CD4-positive, alpha-beta T cell treated with Interleukin-6 for 4 hours (primary cell): Measurements from ENCODE around the gene CHPT1.
A peak's percentile ranks its signal among the peaks of the same experiment; 100 is the strongest.

Source experiments
- DNase-seq: peaks from one replicate; pipeline ENCODE4 v3.0.0-alpha.2; 2020; ENCODE audit warnings: mixed read lengths

The CHPT1 gene

DNA sequence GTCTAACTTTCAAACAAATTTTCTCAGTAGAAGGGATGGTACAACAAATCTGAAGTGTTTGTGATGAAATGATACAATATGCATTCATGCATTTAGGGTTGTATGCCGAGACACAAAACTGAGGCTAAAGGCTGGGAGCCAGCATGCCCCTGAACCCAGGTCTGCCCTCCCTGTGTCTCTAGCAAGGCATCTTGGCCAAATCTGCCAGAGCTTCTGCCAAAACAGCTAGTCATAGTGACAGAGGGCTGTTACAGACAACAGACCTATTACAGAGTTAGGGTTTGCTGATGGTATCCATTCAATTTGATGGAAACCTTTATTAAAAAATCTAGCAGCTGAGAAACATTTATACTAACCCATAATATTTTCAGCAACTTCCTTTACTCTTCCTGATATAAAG lies 11.3 kb upstream of the CHPT1 start:
- no peak for DNase-seq

- no peak for DNase-seq
Measured at GRCh38 chr12:101690544-101691098, 6.8 kb upstream of the CHPT1 start.

GRCh38 chr12:101691503-101692096 lies 5.8 kb upstream of the CHPT1 start:
- DNase-seq: no peak

DNA sequence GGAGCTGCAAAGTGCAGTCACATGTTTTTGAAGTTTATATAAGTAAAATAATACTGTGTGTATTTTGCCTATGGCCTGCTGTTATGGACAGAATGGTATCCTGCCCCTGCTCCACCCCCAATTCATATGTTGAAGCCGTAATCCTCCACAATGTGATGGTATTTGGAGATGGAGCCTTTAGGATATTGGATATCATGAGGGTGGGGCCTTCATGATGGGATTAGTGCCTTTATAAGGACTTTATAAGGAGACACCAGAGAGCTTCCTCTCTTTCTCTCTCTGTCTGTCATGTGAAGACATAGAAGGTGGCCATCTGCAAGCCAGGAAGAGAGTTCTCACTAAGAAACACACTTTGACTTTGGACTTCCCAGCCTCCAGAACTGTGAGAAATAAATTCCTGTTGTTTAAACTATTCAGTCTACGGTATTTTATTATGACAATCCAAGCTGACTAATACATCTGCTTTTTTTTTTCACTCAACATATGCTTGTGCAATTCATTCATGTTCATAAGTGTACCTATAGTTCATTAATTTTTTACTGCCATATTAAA lies 3.1 kb upstream of the CHPT1 start:
- DNase-seq: no peak

GRCh38 chr12:101694986-101695385 lies 2.5 kb upstream of the CHPT1 start:
- DNase-seq: no peak

DNA sequence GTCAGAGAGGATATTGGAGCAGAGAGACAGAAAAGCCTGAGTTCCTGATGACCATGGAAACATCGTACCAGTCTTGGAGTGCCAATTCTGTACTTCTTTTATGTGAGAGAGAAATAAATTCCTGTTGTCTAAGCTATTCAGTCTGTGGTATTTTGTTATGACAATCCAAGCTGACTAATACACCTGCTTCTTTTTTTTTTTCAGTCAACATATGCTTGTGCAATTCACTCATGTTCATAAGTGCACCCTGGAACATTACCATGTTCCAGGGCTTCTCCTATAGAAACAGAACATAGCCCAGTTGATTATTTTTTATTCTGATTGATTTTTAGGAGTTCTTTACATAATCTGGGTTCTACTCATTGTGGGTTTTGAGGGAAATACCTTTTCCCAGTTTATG lies 1.7 kb upstream of the CHPT1 start:
- DNase-seq: no peak

- no peak for DNase-seq
Measured at GRCh38 chr12:101696251-101697196, 916 bp upstream of the CHPT1 start.

GRCh38 chr12:101697930-101698799 lies 725 bp downstream of the CHPT1 start:
- DNase-seq: peak; percentile 27

DNA sequence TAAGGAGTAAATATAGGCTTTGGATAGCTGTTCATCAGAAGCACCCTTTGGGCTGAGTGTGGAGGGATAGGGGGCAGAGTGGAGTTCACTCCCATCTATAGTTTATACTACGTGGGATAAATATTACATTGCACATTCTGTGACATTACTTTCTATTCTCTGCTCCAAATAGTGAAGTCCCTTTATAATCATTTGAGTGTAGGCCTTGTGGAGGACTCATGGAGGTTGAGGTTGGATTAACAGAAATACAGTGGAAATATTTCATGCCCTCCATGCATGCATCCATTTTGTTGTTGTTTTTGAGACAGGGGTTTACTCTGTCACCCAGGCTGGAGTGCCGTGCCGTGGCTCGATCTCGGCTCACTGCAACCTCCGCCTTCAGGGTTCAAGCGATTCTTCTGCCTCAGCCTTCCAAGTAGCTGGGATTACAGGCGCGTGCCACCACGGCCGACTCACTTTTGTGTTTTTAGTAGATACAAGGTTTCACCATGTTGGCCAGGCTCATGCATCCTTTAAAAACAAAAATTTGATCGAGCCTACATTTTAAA lies 1.4 kb downstream of the CHPT1 start:
- DNase-seq: peak; percentile 4

- DNase-seq: no peak
Measured at GRCh38 chr12:101700299-101700820, 2.9 kb downstream of the CHPT1 start.

- DNase-seq: no peak
Measured at GRCh38 chr12:101703487-101703886, 6.0 kb downstream of the CHPT1 start.

- no peak for DNase-seq
Measured at GRCh38 chr12:101706403-101706802, 9.0 kb downstream of the CHPT1 start.

- DNase-seq: no peak
Measured at GRCh38 chr12:101707131-101707782, 9.8 kb downstream of the CHPT1 start.

- no peak for DNase-seq
Measured at GRCh38 chr12:101710288-101710687, 12.8 kb downstream of the CHPT1 start.

GRCh38 chr12:101713059-101713682 lies 15.7 kb downstream of the CHPT1 start:
- no peak for DNase-seq

DNA sequence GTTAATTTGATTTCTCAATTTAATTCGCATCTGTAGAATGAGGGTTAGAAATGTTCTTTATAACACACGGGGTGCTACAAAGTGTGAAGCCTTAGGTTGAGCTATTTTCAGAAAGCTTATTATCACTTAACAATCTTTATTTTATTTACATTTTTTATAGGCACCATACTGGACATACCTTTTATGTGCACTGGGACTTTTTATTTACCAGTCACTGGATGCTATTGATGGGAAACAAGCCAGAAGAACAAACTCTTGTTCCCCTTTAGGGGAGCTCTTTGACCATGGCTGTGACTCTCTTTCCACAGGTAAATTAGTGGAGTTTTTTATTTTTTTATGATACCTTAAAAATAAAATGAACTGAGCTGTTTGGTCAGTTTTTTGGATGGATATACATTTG lies 16.5 kb downstream of the CHPT1 start:
- no peak for DNase-seq

DNA sequence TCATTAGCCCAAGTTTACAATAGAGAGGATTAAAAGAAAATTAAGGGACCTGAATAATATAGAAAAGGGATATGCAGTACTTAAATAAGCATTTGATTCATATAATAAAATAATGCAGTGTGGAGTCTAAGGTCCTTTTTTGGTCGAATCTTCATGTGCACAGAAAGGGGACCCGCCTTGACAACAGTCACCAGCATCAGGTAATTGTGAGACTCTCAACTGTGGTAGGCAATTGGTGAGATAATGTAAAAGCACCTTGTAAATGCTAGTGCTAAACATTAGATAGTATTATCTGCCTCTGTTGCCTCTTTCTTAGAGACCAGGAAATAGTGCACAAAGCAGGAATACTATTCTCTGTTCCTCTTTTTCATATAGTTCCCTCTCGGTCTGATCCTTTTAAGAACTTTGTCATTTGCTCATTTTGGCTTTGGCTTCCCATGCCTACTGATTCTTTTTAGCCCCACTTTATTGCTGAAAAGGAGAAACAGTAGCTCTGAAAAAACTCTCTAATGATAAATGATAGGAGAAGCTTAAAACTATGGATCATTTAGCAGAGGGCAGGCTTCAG lies 17.5 kb downstream of the CHPT1 start:
- DNase-seq: no peak

- no peak for DNase-seq
Measured at GRCh38 chr12:101719566-101719965, 22.1 kb downstream of the CHPT1 start.

GRCh38 chr12:101720118-101720517 lies 22.7 kb downstream of the CHPT1 start:
- DNase-seq: no peak

DNA sequence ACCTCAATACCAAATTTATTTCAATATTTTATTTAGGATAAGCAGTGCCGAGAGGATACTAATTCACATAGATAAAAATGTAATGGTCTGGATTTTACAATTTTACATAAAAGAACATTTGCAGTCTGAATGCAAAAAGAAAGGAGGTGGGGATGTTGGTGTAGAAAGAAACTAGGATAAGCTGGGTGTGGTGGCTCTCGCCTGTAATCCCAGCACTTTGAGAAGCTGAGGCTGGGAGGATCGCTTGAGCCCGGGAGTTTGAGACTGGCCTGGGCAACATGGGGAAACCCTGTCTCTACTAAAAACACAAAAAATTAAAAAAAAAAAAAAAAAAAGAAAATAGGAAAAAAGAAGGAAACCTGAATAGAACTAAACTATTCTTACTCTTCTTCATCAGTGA lies 25.0 kb downstream of the CHPT1 start:
- DNase-seq: no peak

- DNase-seq: no peak
Measured at GRCh38 chr12:101727098-101727497, 29.7 kb downstream of the CHPT1 start.
